Mucosa of stomach (tissue), 1 donor: ENCODE results near the gene USP3.
"Not testable (repeated sequence)": the region's sequence is repeated elsewhere in the genome, so short reads cannot be mapped to it uniquely, and the experiment has no call there.

ENCODE experiments used
- H3K27me3 ChIP-seq: one replicate; pipeline ENCODE4 v1.7.0; 2013; ENCODE audit warnings: mild to moderate bottlenecking, low read length; ENCODE audit not compliant: control insufficient read depth, insufficient read depth
- H3K36me3 ChIP-seq: one replicate; pipeline ENCODE4 v1.7.0; 2013; ENCODE audit warnings: low read length; ENCODE audit not compliant: control insufficient read depth, insufficient read depth
- H3K4me1 ChIP-seq: one replicate; pipeline ENCODE4 v1.7.0; 2013; ENCODE audit warnings: mild to moderate bottlenecking, low read length; ENCODE audit not compliant: control insufficient read depth, insufficient read depth
- H3K4me3 ChIP-seq: one replicate; pipeline ENCODE4 v1.7.0; 2013; ENCODE audit warnings: low read length
- H3K9ac ChIP-seq: one replicate; pipeline ENCODE4 v1.7.0; 2013; ENCODE audit warnings: mild to moderate bottlenecking, low read length, moderate library complexity
- H3K9me3 ChIP-seq: one replicate; pipeline ENCODE4 v1.7.0; 2013; ENCODE audit warnings: mild to moderate bottlenecking, low read length, moderate library complexity; ENCODE audit not compliant: control insufficient read depth
- donor health status: Pancreatic carcinoma.

USP3 gene

DNA sequence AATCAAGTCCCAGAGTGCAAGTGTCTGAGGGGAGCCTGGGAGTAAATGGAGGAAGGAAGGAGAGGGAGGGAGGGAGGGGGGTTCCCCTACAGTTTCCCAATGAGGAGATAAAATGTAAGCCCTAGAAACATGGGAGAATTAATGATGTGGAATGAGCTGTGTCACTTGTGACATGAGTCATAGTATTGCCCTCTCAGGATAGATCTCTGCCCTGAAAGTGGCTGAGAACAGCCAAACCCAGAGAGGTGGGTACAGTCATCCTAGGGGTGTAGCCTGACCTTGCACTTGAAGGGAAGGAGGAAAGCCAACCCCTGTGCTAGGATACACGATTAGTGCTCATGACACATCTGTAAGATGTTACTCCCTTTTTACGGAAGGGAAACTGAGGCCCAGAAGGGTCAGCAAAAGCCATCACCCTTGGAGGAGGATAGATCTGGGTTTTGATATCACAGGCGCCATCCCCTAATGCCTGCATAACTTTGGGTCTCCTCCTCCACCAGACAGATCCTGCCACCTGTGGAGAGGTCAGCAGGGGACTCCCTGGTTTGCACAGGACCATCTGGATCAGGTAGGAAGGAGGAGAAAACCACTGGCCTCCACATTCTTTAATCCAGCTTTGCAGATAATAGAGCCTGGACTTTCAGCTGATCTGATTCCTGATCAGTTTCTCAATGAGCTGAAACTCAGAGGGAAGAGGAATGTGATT, 23.1 kb upstream of the USP3 start:
- H3K36me3 ChIP-seq: no peaks in the 10 kb centered on the region
- peaks cover 16% of the 10 kb centered on the region for H3K4me1 ChIP-seq
- H3K27me3 ChIP-seq: no peaks in the 10 kb centered on the region

GRCh38 chr15:63482874-63483323, 21.5 kb upstream of the USP3 start:
- no peaks in the 10 kb centered on the region for H3K27me3 ChIP-seq
- H3K9me3 ChIP-seq: no peaks in the 10 kb centered on the region
- no peak overlapping the region for H3K9ac ChIP-seq
- peaks cover 9% of the 10 kb centered on the region for H3K4me1 ChIP-seq
- H3K4me3 ChIP-seq: no peak overlapping the region
- H3K36me3 ChIP-seq: no peaks in the 10 kb centered on the region

More for the DNA sequence above, 23.1 kb upstream of the USP3 start:
- Histone ChIP-seq H3K4me3 (no peak overlapping the region), H3K9ac (no peak overlapping the region), H3K9me3 (no peaks in the 10 kb centered on the region)

DNA sequence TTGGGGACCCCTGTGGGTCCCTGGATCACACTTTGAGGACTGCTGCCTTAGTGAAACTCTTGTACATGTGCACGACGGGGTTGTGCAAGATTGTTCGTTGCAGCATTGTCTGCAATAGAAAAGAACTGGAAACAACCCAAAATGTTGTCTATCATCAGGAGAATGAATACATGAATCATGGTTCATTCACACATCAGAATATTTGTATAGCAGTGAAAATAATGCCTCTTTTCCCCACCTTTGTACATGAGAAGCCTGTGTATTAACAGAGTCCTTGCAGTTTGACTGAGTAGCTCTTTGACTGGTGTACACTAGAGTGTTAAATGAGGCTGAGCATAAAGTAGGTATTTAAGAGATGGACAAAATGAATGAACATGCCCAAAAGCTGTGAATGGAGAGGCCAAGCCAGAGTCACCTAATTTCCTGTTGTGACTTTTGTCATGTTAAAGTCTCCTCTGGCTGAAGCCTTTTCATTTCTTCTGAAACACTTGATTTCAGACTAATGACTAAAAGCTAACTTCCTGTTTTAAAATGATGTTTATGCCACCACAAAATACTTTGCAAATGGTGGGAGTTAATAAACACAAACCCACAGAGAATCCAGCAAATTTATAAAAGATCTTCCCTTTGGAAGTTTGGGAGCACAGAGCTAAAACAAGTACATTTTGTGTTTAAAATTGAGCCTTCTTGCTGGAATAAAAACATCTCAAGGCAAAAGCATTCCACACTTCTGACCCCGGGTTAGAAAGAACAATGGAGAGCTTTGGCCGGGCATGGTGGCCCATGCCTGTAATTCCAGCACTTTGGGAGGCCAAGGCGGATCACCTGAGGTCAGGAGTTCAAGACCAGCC, 20.6 kb upstream of the USP3 start:
- Histone ChIP-seq H3K4me3 (no peak overlapping the region), H3K9me3 (no peaks in the 10 kb centered on the region), H3K27me3 (no peaks in the 10 kb centered on the region), H3K4me1 (peaks cover 9% of the 10 kb centered on the region), H3K36me3 (no peaks in the 10 kb centered on the region), H3K9ac (no peak overlapping the region)

DNA sequence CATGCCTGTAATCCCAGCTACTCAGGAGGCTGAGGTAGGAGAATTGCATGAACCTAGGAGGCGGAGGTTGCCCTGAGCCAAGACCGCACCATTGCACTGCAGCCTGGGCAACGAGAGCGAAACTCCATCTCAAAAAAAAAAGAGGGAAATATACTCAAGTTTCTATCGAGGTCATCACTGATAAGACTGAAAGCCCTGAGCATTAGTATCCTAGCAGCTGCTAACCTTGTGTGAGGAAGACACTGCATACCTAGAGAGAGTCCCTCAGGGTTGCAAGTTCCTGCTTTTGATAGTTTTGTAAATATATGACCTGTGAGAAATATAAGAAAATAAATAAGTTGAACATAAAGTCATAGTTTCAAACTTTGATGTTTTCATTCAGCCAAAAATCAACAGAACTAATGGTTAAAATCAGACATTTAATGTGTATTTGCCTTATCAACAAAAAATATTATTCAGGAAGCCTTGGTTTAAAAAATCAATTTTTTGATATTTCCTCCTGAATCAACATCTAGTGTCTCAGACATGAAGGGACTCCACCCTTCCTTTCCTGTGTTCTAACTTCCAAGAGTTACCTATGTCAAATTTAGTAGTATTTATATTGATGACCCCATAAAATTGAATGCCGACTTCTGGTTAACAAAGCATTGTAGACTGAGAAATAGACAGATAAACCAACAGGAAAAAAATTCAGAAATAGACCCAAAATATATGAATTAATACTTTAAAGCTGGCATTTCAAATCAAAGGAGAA, 19.8 kb upstream of the USP3 start:
- Histone ChIP-seq H3K4me1 (peaks cover 9% of the 10 kb centered on the region), H3K27me3 (no peaks in the 10 kb centered on the region), H3K9ac (no peak overlapping the region), H3K36me3 (no peaks in the 10 kb centered on the region), H3K4me3 (no peak overlapping the region), H3K9me3 (no peaks in the 10 kb centered on the region)

DNA sequence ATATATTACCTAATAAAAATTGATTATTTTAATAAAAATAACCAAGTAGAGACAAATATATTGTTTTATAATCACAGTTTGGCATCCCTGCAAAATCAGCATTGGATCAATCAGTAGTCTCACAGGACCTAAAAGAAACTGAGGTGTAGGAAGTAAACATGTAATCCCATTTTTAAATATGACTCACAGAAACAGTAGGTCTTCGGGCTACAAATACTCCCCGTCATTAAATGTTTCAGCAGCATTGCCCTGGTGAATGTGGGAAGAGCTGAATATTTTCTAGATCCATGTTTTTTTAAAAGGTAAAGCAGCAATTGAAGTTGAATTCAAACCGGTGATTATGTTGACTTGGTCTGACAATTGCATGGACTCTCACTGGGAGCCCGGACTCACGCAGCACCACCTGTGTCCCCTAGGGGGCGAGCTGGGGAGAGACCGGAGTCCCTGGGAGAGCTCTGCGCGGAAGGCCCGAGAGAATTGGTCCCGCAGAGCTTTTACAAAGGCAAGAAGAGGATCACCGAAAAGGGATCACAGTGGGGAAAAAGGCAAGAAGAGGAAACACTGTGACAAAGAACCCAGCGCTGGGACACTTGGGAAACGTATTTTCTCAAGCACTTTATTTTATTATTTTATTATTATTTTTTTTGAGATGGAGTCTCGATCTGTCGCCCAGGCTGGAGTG, 17.2 kb upstream of the USP3 start:
- Histone ChIP-seq H3K4me1 (peaks cover 4% of the 10 kb centered on the region), H3K9me3 (no peaks in the 10 kb centered on the region), H3K9ac (no peak overlapping the region), H3K36me3 (no peaks in the 10 kb centered on the region), H3K27me3 (no peaks in the 10 kb centered on the region), H3K4me3 (no peak overlapping the region)

DNA sequence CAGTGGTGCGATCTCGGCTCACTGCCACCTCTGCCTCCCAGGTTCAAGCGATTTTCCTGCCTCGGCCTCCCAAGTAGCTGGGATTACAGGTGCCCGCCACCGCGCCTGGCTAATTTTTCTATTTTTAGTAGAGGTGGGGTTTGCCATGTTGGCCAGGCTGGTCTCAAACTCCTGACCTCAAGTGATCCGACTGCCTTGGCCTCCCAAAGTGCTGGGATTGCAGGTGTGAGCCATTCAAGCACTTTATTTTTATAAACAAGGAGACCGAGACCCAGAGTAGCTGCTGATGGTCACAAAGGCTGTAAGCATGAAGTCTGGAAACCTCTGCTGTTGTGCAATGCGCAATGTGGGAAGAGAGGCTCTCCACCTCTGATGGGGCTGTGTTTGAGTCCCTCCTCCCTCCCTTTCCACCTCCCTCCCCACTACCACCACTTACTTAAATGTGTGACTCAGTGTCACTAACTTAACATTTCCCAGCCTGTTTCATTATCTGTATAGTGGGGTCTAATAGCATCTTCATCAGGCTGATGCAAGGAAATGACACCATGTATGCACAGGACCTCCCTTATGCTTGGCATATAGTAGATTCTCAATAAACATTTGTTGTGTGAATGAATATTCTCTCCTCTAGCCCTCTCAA, 16.5 kb upstream of the USP3 start:
- not testable (repeated sequence) for H3K4me3 ChIP-seq, H3K9me3 ChIP-seq

DNA sequence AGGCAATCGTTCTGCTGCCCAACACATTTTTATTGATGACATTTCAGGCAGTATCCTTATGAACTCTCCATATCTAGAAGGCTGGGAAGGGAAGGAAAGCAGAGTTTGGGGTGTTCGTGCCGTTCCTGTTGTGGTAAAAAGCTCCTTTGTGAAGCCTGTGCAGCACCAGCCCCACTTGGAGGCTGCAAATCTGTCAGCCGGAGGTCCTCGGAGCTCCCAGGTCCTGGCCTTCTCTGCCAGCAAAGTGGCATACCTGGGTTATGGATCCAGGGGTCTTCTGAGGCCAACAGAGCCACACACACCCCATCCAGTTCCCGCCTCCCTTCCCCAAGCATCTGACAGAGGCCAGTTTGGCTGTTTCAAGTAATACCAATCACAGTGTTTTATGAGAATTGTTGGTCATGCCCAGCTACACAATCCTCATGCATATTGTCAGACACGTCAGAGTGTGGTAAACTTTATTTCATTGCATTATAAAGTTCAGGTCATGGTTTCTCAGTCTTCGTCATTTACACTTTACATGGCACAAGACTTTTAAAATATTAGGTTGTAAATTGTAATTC, 15.9 kb upstream of the USP3 start:
- Histone ChIP-seq H3K36me3 (no peaks in the 10 kb centered on the region), H3K9ac (no peak overlapping the region), H3K4me3 (no peak overlapping the region), H3K4me1 (peaks cover 4% of the 10 kb centered on the region), H3K9me3 (no peaks in the 10 kb centered on the region), H3K27me3 (no peaks in the 10 kb centered on the region)

More for the DNA sequence above, 16.5 kb upstream of the USP3 start:
- H3K9ac ChIP-seq, H3K27me3 ChIP-seq, H3K4me1 ChIP-seq, H3K36me3 ChIP-seq: not testable (repeated sequence)

- H3K4me1 ChIP-seq: peaks cover 4% of the 10 kb centered on the region
- no peaks in the 10 kb centered on the region for H3K9me3 ChIP-seq
- H3K36me3 ChIP-seq: no peaks in the 10 kb centered on the region
- no peaks in the 10 kb centered on the region for H3K27me3 ChIP-seq
- H3K9ac ChIP-seq: no peak overlapping the region
- no peak overlapping the region for H3K4me3 ChIP-seq
Measured at GRCh38 chr15:63489352-63489751, 15.0 kb upstream of the USP3 start.

GRCh38 chr15:63490345-63491034, 13.9 kb upstream of the USP3 start:
- H3K4me3 ChIP-seq: no peak overlapping the region
- no peaks in the 10 kb centered on the region for H3K9me3 ChIP-seq
- no peak overlapping the region for H3K9ac ChIP-seq
- no peaks in the 10 kb centered on the region for H3K27me3 ChIP-seq
- peaks cover 4% of the 10 kb centered on the region for H3K4me1 ChIP-seq
- H3K36me3 ChIP-seq: no peaks in the 10 kb centered on the region

GRCh38 chr15:63491116-63491827, 13.1 kb upstream of the USP3 start:
- H3K4me1 ChIP-seq: peaks cover 4% of the 10 kb centered on the region
- no peaks in the 10 kb centered on the region for H3K9me3 ChIP-seq
- H3K4me3 ChIP-seq: no peak overlapping the region
- no peaks in the 10 kb centered on the region for H3K36me3 ChIP-seq
- no peak overlapping the region for H3K9ac ChIP-seq
- H3K27me3 ChIP-seq: no peaks in the 10 kb centered on the region
